ENCODE data around the gene KDF1. TPM values are rescaled to one million over a fixed set of nuclear protein-coding genes. Genes with fewer than 3 reads are reported as not detected.

Gene KDF1
- total RNA-seq, 3 donors from 2014 or later (not counting 1 experiment from before 2014, with no cell fraction given) = 0.20 to 0.52 TPM; not detected in 1

DNA sequence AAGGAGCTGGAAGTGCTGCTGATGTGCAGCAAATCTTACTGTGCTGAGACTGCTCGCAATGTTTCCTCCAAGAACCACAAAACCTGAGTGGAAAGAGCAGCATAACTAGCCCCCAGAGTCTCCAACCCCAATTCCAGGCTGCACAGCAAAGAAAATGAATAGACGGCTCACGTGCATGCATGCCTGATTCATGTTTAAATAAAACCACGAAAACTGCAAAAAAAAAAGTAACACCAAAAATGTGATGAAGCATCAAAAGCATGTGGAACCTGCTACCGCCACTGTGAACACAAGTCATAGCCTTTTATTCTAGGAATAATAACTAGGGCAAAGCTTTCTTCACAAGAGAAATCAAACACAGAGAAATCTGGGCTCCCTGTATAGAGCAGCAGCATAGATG is 23.6 kb upstream of the KDF1 start:
- WGBS (ENCODE audit: insufficient coverage) = 32% methylated on average over 5 of the region's 5 CpGs
- no peaks in the 10 kb centered on the region for H3K36me3 ChIP-seq (ENCODE audit: control insufficient read depth, insufficient read depth, low read length)
- H3K4me3 ChIP-seq (ENCODE audit: low read length) = no peak overlapping the region
- H3K4me1 Mint-ChIP-seq = no peaks in the 10 kb centered on the region
- no peaks in the 10 kb centered on the region for H3K9me3 Mint-ChIP-seq
- H3K27me3 Mint-ChIP-seq (ENCODE audit: low read depth in 2 of 2) = peaks cover 26 to 39% of the 10 kb centered on the region in 2 donors
- no peaks in the 10 kb centered on the region for H3K4me1 ChIP-seq (ENCODE audit: control insufficient read depth, insufficient read depth, low read length)
- intact Hi-C loops (cut with micrococcal nuclease) = no loop called here
- H3K27me3 ChIP-seq (ENCODE audit: control insufficient read depth, insufficient read depth, low read length) = peaks cover 3% of the 10 kb centered on the region
- no peaks in the 10 kb centered on the region for H3K9me3 ChIP-seq (ENCODE audit: control insufficient read depth, insufficient read depth, low read length)
- no peak for DNase-seq
- H3K4me3 Mint-ChIP-seq = no peak overlapping the region
- TF ChIP-seq, protein P1, sequence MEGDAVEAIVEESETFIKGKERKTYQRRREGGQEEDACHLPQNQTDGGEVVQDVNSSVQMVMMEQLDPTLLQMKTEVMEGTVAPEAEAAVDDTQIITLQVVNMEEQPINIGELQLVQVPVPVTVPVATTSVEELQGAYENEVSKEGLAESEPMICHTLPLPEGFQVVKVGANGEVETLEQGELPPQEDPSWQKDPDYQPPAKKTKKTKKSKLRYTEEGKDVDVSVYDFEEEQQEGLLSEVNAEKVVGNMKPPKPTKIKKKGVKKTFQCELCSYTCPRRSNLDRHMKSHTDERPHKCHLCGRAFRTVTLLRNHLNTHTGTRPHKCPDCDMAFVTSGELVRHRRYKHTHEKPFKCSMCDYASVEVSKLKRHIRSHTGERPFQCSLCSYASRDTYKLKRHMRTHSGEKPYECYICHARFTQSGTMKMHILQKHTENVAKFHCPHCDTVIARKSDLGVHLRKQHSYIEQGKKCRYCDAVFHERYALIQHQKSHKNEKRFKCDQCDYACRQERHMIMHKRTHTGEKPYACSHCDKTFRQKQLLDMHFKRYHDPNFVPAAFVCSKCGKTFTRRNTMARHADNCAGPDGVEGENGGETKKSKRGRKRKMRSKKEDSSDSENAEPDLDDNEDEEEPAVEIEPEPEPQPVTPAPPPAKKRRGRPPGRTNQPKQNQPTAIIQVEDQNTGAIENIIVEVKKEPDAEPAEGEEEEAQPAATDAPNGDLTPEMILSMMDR (IDR thresholded peaks at IDR 0.05) = no peak
- no peak overlapping the region for H3K27ac ChIP-seq (ENCODE audit: low read length)
- no peak for ATAC-seq
- H3K36me3 Mint-ChIP-seq = no peaks in the 10 kb centered on the region
- H3K27ac Mint-ChIP-seq = no peak overlapping the region

DNA sequence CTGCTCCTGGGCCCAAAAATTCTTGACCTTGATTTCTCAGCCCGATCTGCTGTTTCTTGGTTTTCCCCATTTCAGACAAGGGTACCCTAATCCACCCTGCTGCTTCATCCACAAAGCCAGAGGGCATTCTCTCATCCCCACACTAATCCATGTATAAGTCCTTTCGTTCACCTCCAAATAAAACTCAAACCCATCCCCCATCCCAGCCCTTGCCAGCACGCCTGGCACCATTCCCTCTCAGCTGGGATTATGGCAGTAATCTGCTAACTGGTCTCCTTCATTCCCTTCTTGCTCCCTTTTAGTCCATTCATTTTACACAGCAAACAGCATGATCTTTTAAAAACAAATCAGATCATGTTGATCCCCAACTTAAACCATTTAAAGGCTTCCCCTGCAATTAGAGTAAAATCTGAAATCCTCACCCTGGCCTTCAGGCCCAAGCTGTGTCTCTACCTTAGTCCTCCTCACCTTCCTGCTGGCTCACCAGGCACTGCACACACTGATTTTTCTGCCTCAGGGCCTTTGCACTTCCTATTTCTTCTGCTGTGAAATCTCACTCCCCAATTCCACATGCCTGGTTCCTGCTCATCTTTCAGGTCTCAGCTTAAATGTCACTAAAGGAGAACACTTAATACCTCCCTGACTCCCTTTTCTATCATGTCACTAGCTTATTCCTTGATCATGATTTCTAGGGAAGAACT is 21.0 kb upstream of the KDF1 start:
- 91% methylated on average over 3 of the region's 3 CpGs for WGBS (ENCODE audit: insufficient coverage)
- Histone ChIP-seq H3K9me3 (ENCODE audit: control insufficient read depth, insufficient read depth, low read length) (no peaks in the 10 kb centered on the region), H3K27me3 (ENCODE audit: control insufficient read depth, insufficient read depth, low read length) (peaks cover 3% of the 10 kb centered on the region), H3K27ac (ENCODE audit: low read length) (no peak overlapping the region), H3K4me3 (ENCODE audit: low read length) (no peak overlapping the region), H3K36me3 (ENCODE audit: control insufficient read depth, insufficient read depth, low read length) (no peaks in the 10 kb centered on the region), H3K4me1 (ENCODE audit: control insufficient read depth, insufficient read depth, low read length) (no peaks in the 10 kb centered on the region)
- TF ChIP-seq, protein P1 (IDR thresholded peaks at IDR 0.05) = no peak
- no peak overlapping the region for H3K27ac Mint-ChIP-seq
- DNase-seq (no peak), ATAC-seq (no peak)
- H3K4me1 Mint-ChIP-seq = no peaks in the 10 kb centered on the region
- H3K4me3 Mint-ChIP-seq = no peak overlapping the region
- no peaks in the 10 kb centered on the region for H3K36me3 Mint-ChIP-seq
- H3K27me3 Mint-ChIP-seq (ENCODE audit: low read depth in 2 of 2) = peaks cover 20 to 31% of the 10 kb centered on the region in 2 donors
- H3K9me3 Mint-ChIP-seq = no peaks in the 10 kb centered on the region
- intact Hi-C loops (cut with micrococcal nuclease) = no loop called here

DNA sequence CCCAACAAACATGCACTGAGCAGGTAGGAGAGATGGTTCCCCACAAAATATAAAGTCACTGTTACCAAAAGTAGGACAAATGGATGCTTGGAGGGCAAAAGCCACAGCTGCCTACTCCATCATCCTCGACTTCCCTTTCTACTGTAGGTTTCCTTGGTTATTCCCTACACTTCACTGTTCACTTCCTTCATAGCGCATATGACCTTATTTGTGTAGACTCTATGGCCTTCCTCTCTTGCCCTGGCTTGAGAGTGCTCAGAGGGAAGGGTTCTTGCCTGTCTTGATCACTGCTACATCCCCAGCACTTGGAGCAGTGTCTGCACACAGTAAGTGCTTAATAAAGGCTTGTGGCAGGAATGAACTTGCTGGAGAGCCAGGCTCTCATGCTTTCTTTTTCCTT is 18.6 kb upstream of the KDF1 start:
- Histone ChIP-seq H3K4me1 (ENCODE audit: control insufficient read depth, insufficient read depth, low read length) (no peaks in the 10 kb centered on the region), H3K4me3 (ENCODE audit: low read length) (no peak overlapping the region), H3K27ac (ENCODE audit: low read length) (no peak overlapping the region), H3K9me3 (ENCODE audit: control insufficient read depth, insufficient read depth, low read length) (no peaks in the 10 kb centered on the region), H3K36me3 (ENCODE audit: control insufficient read depth, insufficient read depth, low read length) (no peaks in the 10 kb centered on the region), H3K27me3 (ENCODE audit: control insufficient read depth, insufficient read depth, low read length) (peaks cover 3% of the 10 kb centered on the region)
- intact Hi-C loops (cut with micrococcal nuclease) = no loop called here
- TF ChIP-seq, protein P1 (IDR thresholded peaks at IDR 0.05) = no peak
- no peak for ATAC-seq
- WGBS (ENCODE audit: insufficient coverage) = 58% methylated on average over 2 of the region's 2 CpGs
- Mint-ChIP-seq H3K27me3 (ENCODE audit: low read depth in 2 of 2) (peaks cover 13 to 14% of the 10 kb centered on the region in 2 donors), H3K27ac (no peak overlapping the region), H3K4me3 (no peak overlapping the region), H3K4me1 (no peaks in the 10 kb centered on the region), H3K9me3 (no peaks in the 10 kb centered on the region), H3K36me3 (no peaks in the 10 kb centered on the region)
- no peak for DNase-seq

Data from natural killer cell (primary cell).